Cardiac septum (tissue), 1 donor: ENCODE results near the gene SIPA1L2. TPM values are rescaled to one million over a fixed set of nuclear protein-coding genes. Genes with fewer than 3 reads are reported as not detected.

Source experiments
- DNase-seq: peaks from one replicate; pipeline ENCODE4 v3.0.0-alpha.2; 2020; ENCODE audit warnings: low spot score
- intact Hi-C: fragments of 100-400 bp; cut with DNase I; formaldehyde crosslinking; loops from one replicate; pipeline ENCODE4 v1.14.0; 2022
- long read RNA-seq: library from polyadenylated mRNA; unstranded; transcript quantifications from one replicate; pipeline ENCODE4 v2.0.0, GENCODE V29; 2021
- total RNA-seq: library from RNA; stranded (reverse); fragmentation: NEBNext Ultra II Directional; extraction: Animal tissue kit (Norgen Biotek cat#: 25700); gene quantifications from one replicate; pipeline ENCODE4 v1.2.1, GENCODE V29; 2021
- donor health status: DM: no; HTN: no; CAD: no.

Gene SIPA1L2, protein sequence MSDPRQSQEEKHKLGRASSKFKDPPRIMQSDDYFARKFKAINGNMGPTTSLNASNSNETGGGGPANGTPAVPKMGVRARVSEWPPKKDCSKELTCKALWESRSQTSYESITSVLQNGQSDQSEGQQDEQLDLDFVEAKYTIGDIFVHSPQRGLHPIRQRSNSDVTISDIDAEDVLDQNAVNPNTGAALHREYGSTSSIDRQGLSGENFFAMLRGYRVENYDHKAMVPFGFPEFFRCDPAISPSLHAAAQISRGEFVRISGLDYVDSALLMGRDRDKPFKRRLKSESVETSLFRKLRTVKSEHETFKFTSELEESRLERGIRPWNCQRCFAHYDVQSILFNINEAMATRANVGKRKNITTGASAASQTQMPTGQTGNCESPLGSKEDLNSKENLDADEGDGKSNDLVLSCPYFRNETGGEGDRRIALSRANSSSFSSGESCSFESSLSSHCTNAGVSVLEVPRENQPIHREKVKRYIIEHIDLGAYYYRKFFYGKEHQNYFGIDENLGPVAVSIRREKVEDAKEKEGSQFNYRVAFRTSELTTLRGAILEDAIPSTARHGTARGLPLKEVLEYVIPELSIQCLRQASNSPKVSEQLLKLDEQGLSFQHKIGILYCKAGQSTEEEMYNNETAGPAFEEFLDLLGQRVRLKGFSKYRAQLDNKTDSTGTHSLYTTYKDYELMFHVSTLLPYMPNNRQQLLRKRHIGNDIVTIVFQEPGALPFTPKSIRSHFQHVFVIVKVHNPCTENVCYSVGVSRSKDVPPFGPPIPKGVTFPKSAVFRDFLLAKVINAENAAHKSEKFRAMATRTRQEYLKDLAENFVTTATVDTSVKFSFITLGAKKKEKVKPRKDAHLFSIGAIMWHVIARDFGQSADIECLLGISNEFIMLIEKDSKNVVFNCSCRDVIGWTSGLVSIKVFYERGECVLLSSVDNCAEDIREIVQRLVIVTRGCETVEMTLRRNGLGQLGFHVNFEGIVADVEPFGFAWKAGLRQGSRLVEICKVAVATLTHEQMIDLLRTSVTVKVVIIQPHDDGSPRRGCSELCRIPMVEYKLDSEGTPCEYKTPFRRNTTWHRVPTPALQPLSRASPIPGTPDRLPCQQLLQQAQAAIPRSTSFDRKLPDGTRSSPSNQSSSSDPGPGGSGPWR (N-terminal part only)
- total RNA-seq: 98.7 TPM
- long read RNA-seq, full-length matches to known transcripts: 1 of 86 reads
- long read RNA-seq, partial matches to known transcripts: 55 of 86 reads
- long read RNA-seq, other reads (novel, unspliced or antisense): 30 of 86 reads

DNA sequence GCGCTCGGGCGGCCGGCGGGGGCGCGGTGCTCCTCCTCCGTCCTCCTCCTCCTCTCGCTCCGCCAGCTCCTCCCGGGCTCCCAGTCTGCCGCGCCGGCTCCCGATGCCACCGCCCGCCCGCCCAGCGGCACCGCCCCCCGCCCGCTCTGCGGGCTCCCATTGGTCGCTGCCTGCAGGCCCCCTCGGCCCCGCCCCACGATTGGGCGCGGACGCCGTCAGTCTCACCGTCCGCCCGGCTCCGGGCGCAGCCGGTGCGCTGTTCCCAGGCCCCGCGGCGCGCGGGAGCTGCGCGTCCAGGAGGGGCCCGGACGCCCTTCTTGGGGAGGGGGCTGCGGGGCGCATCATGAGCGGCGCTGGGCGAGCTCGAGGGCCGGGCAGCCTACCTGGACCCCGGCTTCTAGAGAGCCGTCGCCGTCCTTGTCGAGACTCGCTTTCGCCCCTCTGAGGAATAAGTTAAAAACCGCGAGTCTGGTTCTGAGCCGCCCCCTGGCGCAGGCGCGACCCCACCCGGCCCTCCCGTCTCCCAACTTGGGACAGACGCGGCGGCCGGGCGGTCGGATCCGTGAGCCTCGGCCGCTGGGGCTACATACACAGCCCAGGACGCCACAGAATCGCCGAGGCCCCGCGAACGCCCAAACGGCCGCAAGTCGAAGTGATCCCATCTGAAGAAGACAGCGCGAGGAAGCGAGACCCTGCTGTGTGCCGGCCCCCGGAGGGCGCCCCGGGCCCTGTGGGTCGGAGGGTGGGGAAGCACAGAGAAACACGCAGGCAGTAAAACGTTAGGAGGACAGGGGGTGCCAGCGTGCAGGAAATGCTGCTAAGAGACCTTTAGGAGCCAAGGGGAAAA lies at the start of gene SIPA1L2:
TSS of gene SIPA1L2 (minus strand) at position 87 of the 847 bp plus-strand sequence. CDS start 114,794 bp downstream, outside the sequence.
- peak; percentile 97 for DNase-seq
- intact Hi-C loops: loop anchor here (5.0 kb wide), 1 partner anchor 322 kb away; the partner anchor contains the start of gene NTPCR

DNA sequence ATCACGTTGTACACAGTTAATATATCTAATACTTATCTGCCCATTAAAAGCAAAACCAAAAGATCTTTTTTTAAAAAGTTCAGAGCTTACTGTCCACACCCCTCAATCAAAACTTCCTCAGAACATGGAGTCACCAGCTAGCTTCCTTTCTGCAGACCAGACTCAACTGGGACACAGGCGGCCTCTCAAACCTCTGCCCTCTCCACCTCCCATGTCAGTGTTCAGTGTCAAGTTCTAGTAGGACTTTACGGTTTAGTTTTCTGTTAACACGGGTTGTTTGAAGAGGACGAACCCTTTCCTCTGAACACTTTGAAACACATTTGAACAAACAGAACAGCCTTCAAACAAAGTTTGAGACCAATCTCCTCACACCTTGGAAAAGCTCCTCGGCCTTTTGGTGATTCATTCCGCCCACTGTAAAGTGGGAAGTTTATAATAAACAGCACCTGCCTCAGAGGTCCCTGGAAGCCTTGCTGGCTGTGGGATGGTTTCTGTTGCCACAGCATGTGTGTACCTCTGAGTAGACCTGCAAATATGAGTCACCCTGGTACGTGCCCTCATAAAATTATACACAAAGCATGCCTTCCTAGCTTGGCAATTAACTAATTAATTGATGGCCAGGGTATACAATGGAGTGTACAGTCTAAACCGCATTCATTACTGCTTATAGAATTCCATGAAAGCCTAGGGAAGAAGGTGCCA lies 48.4 kb upstream of the SIPA1L2 start:
- no peak for DNase-seq
- intact Hi-C loops: no loop called here

DNA sequence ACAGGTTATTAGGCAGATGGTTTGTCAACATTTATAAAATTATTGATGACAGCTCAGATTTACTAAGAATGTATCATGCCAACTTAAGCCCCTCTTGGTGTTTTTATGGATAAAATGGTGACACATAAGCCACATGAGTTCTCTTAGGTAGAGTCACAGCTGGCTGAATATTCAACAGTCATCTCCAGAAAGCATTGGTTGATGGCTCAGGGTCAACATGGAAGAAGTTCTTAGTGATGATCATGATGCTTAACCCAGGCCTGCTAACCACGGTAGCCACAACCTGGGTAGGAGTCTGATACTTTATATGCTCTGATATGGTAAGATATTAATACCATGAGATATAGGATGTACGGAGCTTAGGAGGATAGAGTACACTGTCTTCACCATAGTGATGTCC lies 46.4 kb upstream of the SIPA1L2 start:
- DNase-seq: no peak
- intact Hi-C loops: no loop called here

- intact Hi-C loops: no loop called here
- DNase-seq: no peak
These were observed 46.0 kb upstream of the SIPA1L2 start for GRCh38 chr1:232675898-232676297.

- intact Hi-C loops: no loop called here
- no peak for DNase-seq
These were observed 45.3 kb upstream of the SIPA1L2 start for GRCh38 chr1:232675260-232675659.

GRCh38 chr1:232673256-232673655 lies 43.3 kb upstream of the SIPA1L2 start:
- no peak for DNase-seq
- intact Hi-C loops: no loop called here

GRCh38 chr1:232669981-232670747 lies 40.2 kb upstream of the SIPA1L2 start:
- intact Hi-C loops: no loop called here

DNA sequence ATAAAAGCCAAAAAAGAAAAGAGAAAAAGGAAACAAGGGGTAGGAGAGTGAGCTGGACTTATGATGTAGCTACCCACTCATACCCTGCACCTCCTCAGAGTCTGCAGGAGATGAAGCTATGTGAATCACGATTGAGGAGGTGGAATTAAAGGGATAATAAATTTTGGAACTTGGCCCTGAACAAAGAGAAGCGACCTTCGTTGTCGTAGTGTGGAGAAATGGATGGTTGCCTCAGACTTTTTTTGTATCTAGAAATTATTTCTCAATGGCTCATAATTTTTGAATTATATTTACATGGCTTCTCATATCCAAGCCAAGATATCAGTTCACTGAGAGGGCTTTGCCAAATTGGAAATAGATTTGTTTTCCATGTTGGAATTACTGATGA lies 37.8 kb upstream of the SIPA1L2 start:
- DNase-seq: no peak
- intact Hi-C loops: no loop called here

More at GRCh38 chr1:232669981-232670747, 40.2 kb upstream of the SIPA1L2 start:
- no peak for DNase-seq

GRCh38 chr1:232667094-232667777 lies 37.3 kb upstream of the SIPA1L2 start:
- intact Hi-C loops: no loop called here
- no peak for DNase-seq

DNA sequence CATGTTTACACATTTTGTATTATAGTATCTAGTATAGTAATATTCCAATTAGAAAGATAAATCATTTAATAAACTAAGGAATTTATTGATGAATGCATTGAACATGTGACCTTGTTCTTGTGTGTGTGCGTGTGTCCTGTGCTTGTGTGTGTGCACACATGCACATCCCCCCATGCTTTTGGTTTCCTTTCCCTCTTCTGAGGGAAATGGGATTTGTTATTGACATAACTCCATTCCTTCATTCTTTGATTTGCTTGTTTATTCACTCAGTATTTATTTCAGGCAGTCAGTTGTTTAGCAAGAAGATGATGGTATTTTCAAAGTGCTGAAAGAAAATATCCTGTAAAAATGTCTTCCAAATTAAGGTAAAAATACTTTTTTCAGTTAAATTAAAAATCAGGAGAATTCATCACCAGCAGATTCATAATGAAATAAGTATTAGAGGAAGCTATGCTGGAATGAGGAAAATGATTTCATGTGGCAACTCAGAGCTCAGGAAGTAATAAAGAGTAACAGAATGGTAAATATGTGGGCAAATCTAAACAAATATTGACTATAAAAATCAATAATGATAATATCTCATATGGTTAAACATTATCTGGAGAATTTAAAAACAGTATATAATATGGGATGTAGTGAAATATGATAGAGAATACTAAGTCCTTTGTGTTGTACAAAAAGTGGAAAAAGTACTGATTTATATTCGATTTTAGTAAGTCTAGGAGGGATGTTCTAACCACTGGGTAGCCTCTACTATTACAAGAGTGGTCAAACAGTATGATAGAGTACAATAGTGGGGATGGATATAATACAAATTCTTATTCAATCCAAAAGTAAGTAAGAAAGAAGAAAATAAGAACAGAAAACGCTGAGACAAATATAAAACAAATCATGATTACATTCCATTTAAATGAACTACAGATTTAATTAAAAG lies 35.2 kb upstream of the SIPA1L2 start:
- intact Hi-C loops: no loop called here
- no peak for DNase-seq

DNA sequence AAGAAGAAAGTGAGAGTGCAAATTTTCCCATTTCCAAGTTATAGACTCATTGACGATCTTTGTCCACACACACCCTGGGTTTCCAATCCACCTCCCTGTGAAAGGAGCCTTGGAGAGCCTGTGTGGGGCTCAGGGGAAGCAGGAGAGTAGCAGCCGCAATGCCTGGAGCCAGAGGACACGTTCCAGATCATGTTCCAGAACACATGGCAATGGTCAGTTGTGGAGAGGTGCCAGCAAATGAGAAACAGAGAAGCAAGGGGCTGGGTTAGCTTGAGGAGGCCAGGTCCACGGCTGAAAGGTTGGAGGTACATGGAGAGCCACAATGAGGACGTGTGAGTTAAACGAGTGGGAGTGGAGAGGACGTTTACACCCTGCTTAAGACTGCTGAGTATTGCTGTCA lies 33.0 kb upstream of the SIPA1L2 start:
- no peak for DNase-seq
- intact Hi-C loops: no loop called here

DNA sequence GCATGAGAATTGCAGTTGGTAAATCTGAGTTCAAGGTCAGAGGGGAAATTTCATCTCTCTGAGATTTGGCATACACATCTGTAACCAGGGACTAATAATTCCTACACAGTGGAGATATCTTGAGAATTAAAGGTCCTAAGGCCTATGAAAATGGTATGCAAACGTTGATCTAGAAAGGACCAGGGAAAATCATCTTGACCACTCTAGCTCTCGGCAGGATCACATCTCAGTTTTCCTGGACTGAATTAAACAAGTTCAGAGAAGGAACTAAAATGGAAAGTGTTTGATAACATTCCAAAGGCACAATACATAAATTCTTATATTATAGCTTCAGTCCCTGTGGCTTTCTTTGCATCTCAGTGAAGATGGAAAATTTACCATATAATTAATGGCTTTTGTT lies 28.5 kb upstream of the SIPA1L2 start:
- DNase-seq: no peak
- intact Hi-C loops: no loop called here

GRCh38 chr1:232657426-232658005 lies 27.6 kb upstream of the SIPA1L2 start:
- DNase-seq: no peak
- intact Hi-C loops: no loop called here

DNA sequence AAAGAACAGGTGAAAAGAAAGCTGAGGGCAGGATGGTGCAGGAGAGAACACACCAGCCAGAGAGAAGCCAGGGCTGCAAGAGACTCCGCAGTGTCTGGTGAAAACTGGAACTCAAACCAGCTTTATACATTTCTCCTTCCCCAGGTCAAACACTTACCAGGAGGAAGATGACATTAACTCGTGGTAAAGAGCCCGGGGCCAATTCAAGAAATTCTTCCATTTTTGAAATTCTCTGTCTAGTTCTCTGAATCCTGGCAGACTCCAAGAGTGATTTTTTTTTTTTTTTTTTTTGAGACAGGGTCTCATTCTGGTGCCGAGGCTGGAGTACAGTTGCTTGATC lies 25.8 kb upstream of the SIPA1L2 start:
- no peak for DNase-seq
- intact Hi-C loops: no loop called here

GRCh38 chr1:232655028-232655745 lies 25.3 kb upstream of the SIPA1L2 start:
- intact Hi-C loops: no loop called here
- DNase-seq: no peak
